Liver (tissue), 9 donors: ENCODE results near the gene C22orf31. TPM values are rescaled to one million over a fixed set of nuclear protein-coding genes. Genes with fewer than 3 reads are reported as not detected.

ENCODE experiments used
- DNase-seq: peaks from one replicate; pipeline ENCODE4 v3.0.0-alpha.2; 2017; ENCODE audit warnings: low spot score
- H3K27ac ChIP-seq, 2 donors: one replicate each; pipeline ENCODE4 v1.7.0; 2013; ENCODE audit warnings: inconsistent platforms in 2 of 2, low read length in 2 of 2, control low read depth in 1 of 2, low read depth in 1 of 2, mild to moderate bottlenecking in 1 of 2
- H3K27me3 ChIP-seq, 4 donors: one replicate each; pipeline versions ENCODE4 v1.6.1 to v1.7.0; 2013; ENCODE audit warnings: low read length in 3 of 4, inconsistent platforms in 1 of 4, mild to moderate bottlenecking in 1 of 4, moderate library complexity in 1 of 4; ENCODE audit not compliant: control insufficient read depth in 4 of 4, insufficient read depth in 4 of 4
- H3K36me3 ChIP-seq, 4 donors: one replicate each; pipeline versions ENCODE4 v1.6.1 to v1.7.0; 2013; ENCODE audit warnings: low read length in 3 of 4, mild to moderate bottlenecking in 3 of 4, low read depth in 1 of 4, moderate library complexity in 1 of 4; ENCODE audit not compliant: control insufficient read depth in 4 of 4, insufficient read depth in 3 of 4
- H3K4me1 ChIP-seq, 4 donors: one replicate each; pipeline versions ENCODE4 v1.6.1 to v1.7.0; 2013; ENCODE audit warnings: low read length in 3 of 4, mild to moderate bottlenecking in 3 of 4, moderate library complexity in 1 of 4; ENCODE audit not compliant: control insufficient read depth in 4 of 4, insufficient read depth in 4 of 4
- H3K4me3 ChIP-seq, 3 donors: one replicate each; pipeline versions ENCODE4 v1.6.1 to v1.7.0; 2013; ENCODE audit warnings: low read length in 3 of 3, control low read depth in 1 of 3, low read depth in 1 of 3, mild to moderate bottlenecking in 1 of 3
- H3K9ac ChIP-seq, 2 donors: one replicate each; pipeline ENCODE4 v1.7.0; 2013; ENCODE audit warnings: low read length in 2 of 2, mild to moderate bottlenecking in 2 of 2, moderate library complexity in 2 of 2, control low read depth in 1 of 2, low read depth in 1 of 2
- H3K9me3 ChIP-seq, 4 donors: one replicate each; pipeline versions ENCODE4 v1.6.1 to v1.7.0; 2013; ENCODE audit warnings: low read length in 3 of 4; ENCODE audit not compliant: control insufficient read depth in 4 of 4
- ATF3 ChIP-seq: IDR thresholded peaks from 2 replicates; pipeline ENCODE4 v1.6.1; 2016; ENCODE audit warnings: antibody characterized with exemption
- CTCF ChIP-seq: fragments of 150-350 bp; IDR thresholded peaks from 2 replicates; pipeline ENCODE4 v1.5.1; 2017; ENCODE audit warnings: improper control_type of control experiment, low read depth, low read length; ENCODE audit not compliant: missing input control
- FOXA1 ChIP-seq: IDR thresholded peaks from 2 replicates; pipeline ENCODE4 v1.6.1; 2016; ENCODE audit warnings: antibody characterized with exemption
- GABPA ChIP-seq, 2 donors: IDR thresholded peaks in 1 of 2; conservative IDR thresholded peaks in 1 of 2; 2 replicates each; pipeline ENCODE4 v1.6.1; 2016; ENCODE audit warnings: antibody characterized with exemption in 2 of 2, mild to moderate bottlenecking in 1 of 2, moderate library complexity in 1 of 2
- HNF4A ChIP-seq, 2 donors: conservative IDR thresholded peaks; 2 replicates each; pipeline ENCODE4 v1.6.1; 2016; ENCODE audit warnings: antibody characterized with exemption in 2 of 2, mild to moderate bottlenecking in 2 of 2
- HNF4G ChIP-seq: IDR thresholded peaks from 2 replicates; pipeline ENCODE4 v1.6.1; 2016; ENCODE audit warnings: antibody characterized with exemption
- JUND ChIP-seq, 2 donors: IDR thresholded peaks; 2 replicates each; pipeline ENCODE4 v1.6.1; 2016; ENCODE audit warnings: antibody characterized with exemption in 2 of 2
- NR2F2 ChIP-seq: IDR thresholded peaks from 2 replicates; pipeline ENCODE4 v1.6.1; 2016; ENCODE audit warnings: antibody characterized with exemption
- REST ChIP-seq: IDR thresholded peaks from 2 replicates; pipeline ENCODE4 v1.6.1; 2016; ENCODE audit warnings: antibody characterized with exemption, mild to moderate bottlenecking
- RXRA ChIP-seq, 2 donors: IDR thresholded peaks; 2 replicates each; pipeline ENCODE4 v1.6.1; 2017 to 2018; ENCODE audit warnings: antibody characterized with exemption in 2 of 2, mild to moderate bottlenecking in 1 of 2
- SP1 ChIP-seq: IDR thresholded peaks from 2 replicates; pipeline ENCODE4 v1.6.1; 2018; ENCODE audit warnings: antibody characterized with exemption, mild to moderate bottlenecking
- TAF1 ChIP-seq: conservative IDR thresholded peaks from 2 replicates; pipeline ENCODE4 v1.6.1; 2016; ENCODE audit warnings: antibody characterized with exemption, mild to moderate bottlenecking
- YY1 ChIP-seq: IDR thresholded peaks from 2 replicates; pipeline ENCODE4 v1.6.1; 2016; ENCODE audit warnings: antibody characterized with exemption, mild to moderate bottlenecking
- WGBS: extraction: QIAGEN DNeasy Blood & Tissue Kit; methylation state at CpG from one replicate; pipeline ENCODE4 v1.1.7; 2013; 5-methylcytosine and 5-hydroxymethylcytosine counted together
- polyA plus RNA-seq, 2 donors: library from polyadenylated mRNA; stranded (reverse) in 1 of 2; unstranded in 1 of 2; fragments of 200-250 nt in 1 of 2; fragments of >200 nt in 1 of 2; fragmentation: Nextera tagmentation in 1 of 2; extraction: Ambion mirVana in 1 of 2; gene quantifications; one replicate each; pipeline versions ENCODE4 v1.2.1 to v1.2.3, GENCODE V29; 2013 to 2015
- total RNA-seq, 2 donors: library from RNA; depleted of rRNA; stranded (reverse); fragments of >200 nt; gene quantifications; one replicate each; pipeline ENCODE4 v1.2.3, GENCODE V29; 2014
- TF ChIP-seq, protein P1 (sequence below): IDR thresholded peaks from 2 replicates; pipeline ENCODE4 v1.6.1; 2016; ENCODE audit warnings: antibody characterized with exemption
- donor health status: healthy.
- donor health status: healthy.
- donor health status: healthy.
- donor health status: healthy.
- donor health status: healthy.

C22orf31 gene
- total and polyA plus RNA-seq, 4 donors: 0.14 TPM; not detected in 3

GRCh38 chr22:29070490-29070889 is 8.9 kb upstream of the C22orf31 start:
- no peaks in the 10 kb centered on the region for H3K9me3 ChIP-seq
- TF ChIP-seq GABPA (IDR thresholded peaks at IDR 0.05 in 1 of 2, conservative IDR thresholded peaks at IDR 0.05 in 1 of 2) (no peak), YY1 (no peak), HNF4G (no peak), TAF1 (no peak), SP1 (no peak), FOXA1 (no peak), REST (no peak), JUND (IDR thresholded peaks at IDR 0.05) (no peak), RXRA (IDR thresholded peaks at IDR 0.05) (no peak), HNF4A (conservative IDR thresholded peaks at IDR 0.05) (no peak), NR2F2 (no peak), ATF3 (no peak)
- no peak overlapping the region for H3K27ac ChIP-seq
- H3K4me3 ChIP-seq: no peak overlapping the region
- H3K36me3 ChIP-seq: no peaks in the 10 kb centered on the region
- H3K27me3 ChIP-seq: no peaks in the 10 kb centered on the region
- H3K4me1 ChIP-seq: peaks cover 5 to 30% (median 19%) of the 10 kb centered on the region in 4 donors
- no peak for DNase-seq
- H3K9ac ChIP-seq: no peak overlapping the region
- WGBS: 97% methylated on average over 4 of the region's 4 CpGs

- no peaks in the 10 kb centered on the region for H3K9me3 ChIP-seq
- no peak for DNase-seq
- no peak overlapping the region for H3K4me3 ChIP-seq
- peaks cover 5 to 29% (median 18%) of the 10 kb centered on the region in 4 donors for H3K4me1 ChIP-seq
- no peak for TF ChIP-seq HNF4G
- no peak for TF ChIP-seq CTCF
- no peak for TF ChIP-seq YY1
- TF ChIP-seq, protein P1, sequence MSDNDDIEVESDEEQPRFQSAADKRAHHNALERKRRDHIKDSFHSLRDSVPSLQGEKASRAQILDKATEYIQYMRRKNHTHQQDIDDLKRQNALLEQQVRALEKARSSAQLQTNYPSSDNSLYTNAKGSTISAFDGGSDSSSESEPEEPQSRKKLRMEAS: no peak
- TF ChIP-seq REST: no peak
- no peak for TF ChIP-seq SP1
- TF ChIP-seq NR2F2: no peak
- no peak for TF ChIP-seq JUND (IDR thresholded peaks at IDR 0.05)
- no peak for TF ChIP-seq GABPA (IDR thresholded peaks at IDR 0.05 in 1 of 2, conservative IDR thresholded peaks at IDR 0.05 in 1 of 2)
- H3K9ac ChIP-seq: no peak overlapping the region
- 91% methylated on average over 4 of the region's 4 CpGs for WGBS
- no peak overlapping the region for H3K27ac ChIP-seq
- H3K36me3 ChIP-seq: no peaks in the 10 kb centered on the region
- H3K27me3 ChIP-seq: no peaks in the 10 kb centered on the region
These were observed 7.8 kb upstream of the C22orf31 start for GRCh38 chr22:29069463-29069862.
